GM18511 (cell line): ENCODE results near the gene CYP39A1.
"Not testable (repeated sequence)": the region's sequence is repeated elsewhere in the genome, so short reads cannot be mapped to it uniquely, and the experiment has no call there.

Experiments
- ATAC-seq: cut with Tn5 transposase; IDR thresholded peaks from one replicate; pipeline ENCODE4 v1.9.1; 2021; ENCODE audit warnings: mild to moderate bottlenecking, moderate library complexity; ENCODE audit not compliant: unreplicated experiment

CYP39A1 gene

GRCh38 chr6:46648869-46649492, 3.6 kb downstream of the CYP39A1 start:
- no peak for ATAC-seq

GRCh38 chr6:46648108-46648507, 4.5 kb downstream of the CYP39A1 start:
- not testable (repeated sequence) for ATAC-seq

- ATAC-seq = no peak
Observed at GRCh38 chr6:46645265-46645664, 7.4 kb downstream of the CYP39A1 start.

GRCh38 chr6:46642928-46643751, 9.5 kb downstream of the CYP39A1 start:
- ATAC-seq = no peak

GRCh38 chr6:46638650-46639049, 14.0 kb downstream of the CYP39A1 start:
- ATAC-seq = no peak

- ATAC-seq = no peak
Observed at GRCh38 chr6:46637933-46638332, 14.7 kb downstream of the CYP39A1 start.

- no peak for ATAC-seq
Observed at GRCh38 chr6:46637145-46637544, 15.5 kb downstream of the CYP39A1 start.

- no peak for ATAC-seq
Observed at GRCh38 chr6:46635462-46635861, 17.2 kb downstream of the CYP39A1 start.

- no peak for ATAC-seq
Observed at GRCh38 chr6:46632053-46632452, 20.6 kb downstream of the CYP39A1 start.

- no peak for ATAC-seq
Observed at GRCh38 chr6:46629691-46630090, 22.9 kb downstream of the CYP39A1 start.

- no peak for ATAC-seq
Observed at GRCh38 chr6:46628976-46629375, 23.6 kb downstream of the CYP39A1 start.

- ATAC-seq = no peak
Observed at GRCh38 chr6:46628498-46628897, 24.1 kb downstream of the CYP39A1 start.

- ATAC-seq = no peak
Observed at GRCh38 chr6:46626976-46627375, 25.6 kb downstream of the CYP39A1 start.

GRCh38 chr6:46626228-46626909, 26.2 kb downstream of the CYP39A1 start:
- ATAC-seq = peak; percentile 91

- no peak for ATAC-seq
Observed at GRCh38 chr6:46618726-46619125, 33.9 kb downstream of the CYP39A1 start.

- ATAC-seq = no peak
Observed at GRCh38 chr6:46612645-46613044, 40.0 kb downstream of the CYP39A1 start.

GRCh38 chr6:46610862-46611553, 41.6 kb downstream of the CYP39A1 start:
- ATAC-seq = no peak

GRCh38 chr6:46606338-46606737, 46.3 kb downstream of the CYP39A1 start:
- no peak for ATAC-seq

- peak; percentile 75 for ATAC-seq
Observed at GRCh38 chr6:46605091-46605797, 47.4 kb downstream of the CYP39A1 start.

GRCh38 chr6:46598215-46598614, 54.4 kb downstream of the CYP39A1 start:
- ATAC-seq = no peak

GRCh38 chr6:46592740-46593139, 59.9 kb downstream of the CYP39A1 start:
- ATAC-seq = no peak
